ENCODE data around the gene AKNA.

The AKNA gene

GRCh38 chr9:114392749-114393112 is 4.9 kb upstream of the AKNA start:
- no peak for DNase-seq

GRCh38 chr9:114390952-114391351 is 3.2 kb upstream of the AKNA start:
- no peak for DNase-seq

GRCh38 chr9:114389612-114390368 is 2.0 kb upstream of the AKNA start:
- DNase-seq: no peak

- DNase-seq: no peak
Observed at GRCh38 chr9:114388764-114389375, 1.1 kb upstream of the AKNA start.

GRCh38 chr9:114388357-114388682 is 538 bp upstream of the AKNA start:
- DNase-seq: no peak

GRCh38 chr9:114386886-114387679 is 699 bp downstream of the AKNA start:
- no peak for DNase-seq

GRCh38 chr9:114386361-114386885 is 1.4 kb downstream of the AKNA start:
- DNase-seq: no peak

GRCh38 chr9:114385397-114386181 is 2.2 kb downstream of the AKNA start:
- no peak for DNase-seq

GRCh38 chr9:114384836-114385396 is 2.9 kb downstream of the AKNA start:
- DNase-seq: no peak

GRCh38 chr9:114384341-114384740 is 3.4 kb downstream of the AKNA start:
- no peak for DNase-seq

- DNase-seq: no peak
Observed at GRCh38 chr9:114383521-114384231, 4.1 kb downstream of the AKNA start.

- DNase-seq: no peak
Observed at GRCh38 chr9:114382699-114383520, 4.9 kb downstream of the AKNA start.

- no peak for DNase-seq
Observed at GRCh38 chr9:114378883-114379282, 8.9 kb downstream of the AKNA start.

GRCh38 chr9:114378016-114378415 is 9.8 kb downstream of the AKNA start:
- DNase-seq: no peak

GRCh38 chr9:114376586-114377445 is 11.0 kb downstream of the AKNA start:
- no peak for DNase-seq

GRCh38 chr9:114375386-114376175 is 12.2 kb downstream of the AKNA start:
- no peak for DNase-seq

- DNase-seq: no peak
Observed at GRCh38 chr9:114374936-114375335, 12.8 kb downstream of the AKNA start.

- DNase-seq: no peak
Observed at GRCh38 chr9:114373960-114374730, 13.6 kb downstream of the AKNA start.

Measured in NCI-H510A (cell line).